ENCODE data around the gene OR51G1. TPM values are rescaled to one million over a fixed set of nuclear protein-coding genes. Genes with fewer than 3 reads are reported as not detected.

Gene OR51G1
- total and polyA plus RNA-seq, 10 of the 15 experiments (the other 5 are each of a cell fraction or from before 2014, with no cell fraction given): not detected

DNA sequence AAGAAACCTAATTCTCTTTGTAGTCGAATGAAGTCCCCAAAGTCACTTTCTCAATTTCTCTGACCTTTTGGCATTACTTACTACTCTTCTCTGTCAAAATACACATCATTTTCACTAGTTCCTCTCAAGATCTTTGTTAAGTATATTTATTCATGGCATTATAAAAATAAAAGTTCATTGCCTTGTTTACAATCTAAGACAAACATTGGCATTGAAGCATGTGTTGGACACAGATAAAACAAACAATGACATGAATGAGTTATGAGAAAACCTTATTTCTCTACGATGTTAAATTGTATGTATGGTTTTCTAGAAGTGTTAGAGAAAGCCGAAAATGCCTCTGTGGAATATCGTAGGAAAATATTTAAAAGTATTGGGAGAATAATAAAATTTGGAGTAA, 8.6 kb upstream of the OR51G1 start:
- BruUV-seq (replicated peaks): no TSS peak
- Histone ChIP-seq H3K4me2 (ENCODE audit: control insufficient read depth, insufficient read depth) (no peak overlapping the region), H3K9ac (ENCODE audit: control insufficient read depth, insufficient read depth, low read length) (no peak overlapping the region), H3K36me3 (ENCODE audit: control insufficient read depth in 2 of 2, insufficient read depth in 2 of 2, low read length in 1 of 2) (no peaks in the 10 kb centered on the region), H2AFZ (ENCODE audit: control insufficient read depth, low read depth, low read length) (no peak overlapping the region), H3K9me3 (replicated peaks; ENCODE audit: control insufficient read depth, insufficient read depth, low read length) (no peaks in the 10 kb centered on the region), H3K27ac (ENCODE audit: control insufficient read depth, insufficient read depth) (no peak overlapping the region), H3K27me3 (replicated peaks in 1 of 2; ENCODE audit: control insufficient read depth in 2 of 2, insufficient read depth in 2 of 2, low read length in 1 of 2) (no peaks in the 10 kb centered on the region), H3K79me2 (ENCODE audit: control insufficient read depth, insufficient read depth, low read length) (no peaks in the 10 kb centered on the region), H3K4me1 (ENCODE audit: control insufficient read depth, insufficient read depth, low read length) (no peaks in the 10 kb centered on the region), H3K4me3 (no peak overlapping the region), H4K20me1 (ENCODE audit: control insufficient read depth, insufficient read depth) (no peaks in the 10 kb centered on the region)
- SMC1A ChIA-PET (ENCODE audit: uncharacterized antibody, unreplicated experiment): interaction anchor here (1.9 kb wide), 1 partner anchor 16 kb away, joined by 7 read pairs; no protein-coding TSS in a partner anchor
- POLR2A ChIA-PET: interaction anchor here (0.7 kb wide), 1 partner anchor 33 kb away, joined by 3 read pairs; no protein-coding TSS in a partner anchor
- RAD21 ChIA-PET (ENCODE audit: unreplicated experiment): no interaction called here
- DNase-seq (ENCODE audit: low read depth, low spot score) (no peak), FAIRE-seq (no peak), ATAC-seq (no peak)
- intact Hi-C loops (cut with micrococcal nuclease; ENCODE audit: unreplicated experiment): no loop called here
- CTCF ChIA-PET: interaction anchor here (0.6 kb wide), 1 partner anchor 72 kb away, joined by 3 read pairs; no protein-coding TSS in a partner anchor
- in situ Hi-C loops (cut with MboI): no loop called here
- TF ChIP-seq NR2F1 (conservative IDR thresholded peaks at IDR 0.05) (no peak), ZBTB11 (CRISPR knock-in tag; IDR thresholded peaks at IDR 0.05) (no peak), MEF2B (IDR thresholded peaks at IDR 0.05; ENCODE audit: partially characterized antibody, poor library complexity, severe bottlenecking) (no peak), RAD21 (IDR thresholded peaks at IDR 0.05; ENCODE audit: insufficient read depth, low read depth, low read length) (no peak), CBFB (IDR thresholded peaks at IDR 0.05; ENCODE audit: low read depth) (no peak), NFYA (IDR thresholded peaks at IDR 0.05; ENCODE audit: borderline replicate concordance, low read depth, low read length) (no peak), SIX5 (IDR thresholded peaks at IDR 0.05; ENCODE audit: low read depth, low read length, severe bottlenecking) (no peak), MYB (IDR thresholded peaks at IDR 0.05; ENCODE audit: borderline replicate concordance, low read depth, low read length) (no peak), SPI1 (IDR thresholded peaks at IDR 0.05; ENCODE audit: borderline replicate concordance, insufficient read depth, low read depth, low read length) (no peak), TARDBP (IDR thresholded peaks at IDR 0.05; ENCODE audit: borderline replicate concordance) (no peak), RELA (IDR thresholded peaks at IDR 0.05; ENCODE audit: borderline replicate concordance, partially characterized antibody) (no peak), SMAD5 (IDR thresholded peaks at IDR 0.05; ENCODE audit: low read depth) (no peak), BRCA1 (IDR thresholded peaks at IDR 0.05; ENCODE audit: low read depth, low read length) (no peak)
- TF ChIP-seq, protein P1, sequence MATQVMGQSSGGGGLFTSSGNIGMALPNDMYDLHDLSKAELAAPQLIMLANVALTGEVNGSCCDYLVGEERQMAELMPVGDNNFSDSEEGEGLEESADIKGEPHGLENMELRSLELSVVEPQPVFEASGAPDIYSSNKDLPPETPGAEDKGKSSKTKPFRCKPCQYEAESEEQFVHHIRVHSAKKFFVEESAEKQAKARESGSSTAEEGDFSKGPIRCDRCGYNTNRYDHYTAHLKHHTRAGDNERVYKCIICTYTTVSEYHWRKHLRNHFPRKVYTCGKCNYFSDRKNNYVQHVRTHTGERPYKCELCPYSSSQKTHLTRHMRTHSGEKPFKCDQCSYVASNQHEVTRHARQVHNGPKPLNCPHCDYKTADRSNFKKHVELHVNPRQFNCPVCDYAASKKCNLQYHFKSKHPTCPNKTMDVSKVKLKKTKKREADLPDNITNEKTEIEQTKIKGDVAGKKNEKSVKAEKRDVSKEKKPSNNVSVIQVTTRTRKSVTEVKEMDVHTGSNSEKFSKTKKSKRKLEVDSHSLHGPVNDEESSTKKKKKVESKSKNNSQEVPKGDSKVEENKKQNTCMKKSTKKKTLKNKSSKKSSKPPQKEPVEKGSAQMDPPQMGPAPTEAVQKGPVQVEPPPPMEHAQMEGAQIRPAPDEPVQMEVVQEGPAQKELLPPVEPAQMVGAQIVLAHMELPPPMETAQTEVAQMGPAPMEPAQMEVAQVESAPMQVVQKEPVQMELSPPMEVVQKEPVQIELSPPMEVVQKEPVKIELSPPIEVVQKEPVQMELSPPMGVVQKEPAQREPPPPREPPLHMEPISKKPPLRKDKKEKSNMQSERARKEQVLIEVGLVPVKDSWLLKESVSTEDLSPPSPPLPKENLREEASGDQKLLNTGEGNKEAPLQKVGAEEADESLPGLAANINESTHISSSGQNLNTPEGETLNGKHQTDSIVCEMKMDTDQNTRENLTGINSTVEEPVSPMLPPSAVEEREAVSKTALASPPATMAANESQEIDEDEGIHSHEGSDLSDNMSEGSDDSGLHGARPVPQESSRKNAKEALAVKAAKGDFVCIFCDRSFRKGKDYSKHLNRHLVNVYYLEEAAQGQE (IDR thresholded peaks at IDR 0.05; ENCODE audit: low read depth, low read length): no peak
- 36% methylated on average over 4 of the region's 4 CpGs for WGBS (ENCODE audit: insufficient coverage, insufficient replicate concordance, low lambda C conversion rate, missing lambda C conversion rate)

All from GM12878 (cell line).